Stimulated activated CD4-positive, alpha-beta T cell treated with anti-CD3 and anti-CD28 coated beads, Interleukin-1b, Interleukin-23, amount 100 ng/mL, for 24 hours (primary cell): Measurements from ENCODE around the gene CRYBB1.

Experiments
- DNase-seq, 4 experiments: peaks; one replicate each; pipeline ENCODE4 v3.0.0-alpha.2; 2020; ENCODE audit warnings: low read depth in 4 of 4, low spot score in 1 of 4

CRYBB1 gene

GRCh38 chr22:26579331-26579886, 38.4 kb downstream of the CRYBB1 start:
- peak in 1 of 4 experiments; percentile 25 for DNase-seq

DNA sequence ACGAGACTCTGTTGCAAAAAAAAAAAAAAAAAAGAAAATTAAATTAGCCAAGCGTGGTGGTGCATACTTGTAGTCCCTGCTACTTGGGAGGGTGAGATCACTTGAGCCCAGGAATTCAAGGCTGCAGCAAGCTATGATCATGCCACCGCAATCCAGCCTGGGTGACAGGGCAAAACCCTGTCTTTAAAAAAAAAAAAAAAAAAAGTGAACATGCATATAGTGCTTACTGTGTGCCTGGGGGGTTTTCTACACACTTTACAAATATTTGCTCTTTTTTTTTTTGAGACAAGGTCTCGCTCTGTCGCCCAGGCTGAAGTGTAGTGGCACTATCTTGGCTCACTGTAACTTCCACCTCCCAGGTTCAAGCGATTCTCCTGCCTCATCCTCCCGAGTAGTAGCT, 40.7 kb downstream of the CRYBB1 start:
- DNase-seq = no peak

DNA sequence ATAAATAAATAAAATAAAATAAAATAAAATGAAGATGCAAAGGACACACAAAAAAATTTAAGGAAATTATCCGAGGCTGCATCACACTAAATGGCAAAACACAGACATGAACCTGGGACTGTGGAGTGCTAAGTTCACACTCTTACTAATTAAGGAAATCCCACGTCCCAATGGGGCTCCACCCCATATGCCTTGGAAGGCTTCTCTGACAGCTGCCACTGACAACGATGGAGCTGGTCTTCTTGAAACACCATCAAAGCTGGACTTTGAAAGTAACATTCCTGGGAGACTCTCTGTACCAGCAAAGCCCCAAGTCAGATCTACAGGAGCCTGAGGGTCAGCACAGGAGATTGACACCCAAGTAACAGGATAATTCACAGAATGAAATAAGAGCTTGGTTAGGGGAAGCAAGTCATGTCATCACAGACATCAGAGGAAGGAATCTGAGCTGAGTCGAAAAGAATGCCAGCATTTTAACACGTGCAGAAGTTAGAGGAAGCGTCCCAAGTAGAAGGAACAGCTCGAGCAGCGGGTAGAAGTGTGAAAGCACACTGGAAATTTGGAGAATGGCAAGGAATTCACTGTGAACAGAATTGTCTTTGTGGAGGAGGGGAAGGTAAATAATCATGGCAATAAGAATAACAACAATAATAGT, 41.7 kb downstream of the CRYBB1 start:
- DNase-seq = no peak

GRCh38 chr22:26574001-26574723, 43.7 kb downstream of the CRYBB1 start:
- no peak for DNase-seq

- no peak for DNase-seq
Observed at GRCh38 chr22:26573026-26573662, 44.7 kb downstream of the CRYBB1 start.

DNA sequence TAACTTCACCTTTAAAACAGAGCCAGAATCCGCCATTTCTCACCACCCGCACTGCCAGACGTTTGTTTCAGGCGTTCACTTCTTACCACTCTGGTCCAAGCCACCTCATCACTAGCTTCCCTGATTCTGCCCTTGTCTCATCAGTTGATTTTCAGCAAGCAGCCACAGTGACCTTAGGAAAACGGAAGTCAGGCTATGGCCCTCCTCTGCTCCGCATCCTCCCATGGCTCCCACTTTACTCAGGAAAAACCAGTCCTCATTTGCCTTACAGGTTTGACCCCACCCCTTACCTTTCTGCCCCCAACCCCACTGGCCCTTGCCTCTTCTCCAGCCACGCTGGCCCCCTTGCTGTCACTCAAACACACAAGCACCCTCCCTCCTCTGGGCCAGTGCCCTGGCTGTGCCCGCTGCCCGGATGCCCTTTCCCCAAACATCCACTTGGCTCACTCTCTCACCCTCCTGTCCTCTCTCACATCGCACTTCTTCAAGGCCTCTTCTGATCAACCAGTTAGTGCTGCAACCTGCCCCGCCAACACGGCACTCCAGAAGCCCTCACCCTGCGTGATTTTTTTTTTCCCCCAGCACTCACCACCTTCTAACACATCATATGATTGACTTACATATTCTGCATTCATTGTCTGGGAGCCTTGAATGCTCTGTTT, 46.8 kb downstream of the CRYBB1 start:
- no peak for DNase-seq

DNA sequence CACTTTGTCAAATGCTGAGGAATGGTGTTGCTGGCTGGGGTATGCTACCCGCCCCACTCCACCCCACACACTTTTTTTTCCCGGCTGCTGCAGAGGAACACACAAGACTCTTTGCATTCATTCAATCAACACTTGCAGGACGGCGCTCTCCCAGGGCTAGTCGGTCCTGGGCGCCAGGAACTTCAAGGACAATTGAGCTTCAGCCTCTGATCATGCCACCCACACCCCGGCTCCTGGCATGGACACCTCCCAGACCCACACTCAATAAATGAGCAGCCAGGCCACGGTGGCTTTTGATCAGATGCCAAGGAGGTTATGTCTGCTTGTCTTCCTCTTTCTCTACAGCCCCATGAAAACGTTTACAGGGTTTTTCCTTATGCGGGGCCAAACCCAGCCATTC, 47.7 kb downstream of the CRYBB1 start:
- DNase-seq = no peak

DNA sequence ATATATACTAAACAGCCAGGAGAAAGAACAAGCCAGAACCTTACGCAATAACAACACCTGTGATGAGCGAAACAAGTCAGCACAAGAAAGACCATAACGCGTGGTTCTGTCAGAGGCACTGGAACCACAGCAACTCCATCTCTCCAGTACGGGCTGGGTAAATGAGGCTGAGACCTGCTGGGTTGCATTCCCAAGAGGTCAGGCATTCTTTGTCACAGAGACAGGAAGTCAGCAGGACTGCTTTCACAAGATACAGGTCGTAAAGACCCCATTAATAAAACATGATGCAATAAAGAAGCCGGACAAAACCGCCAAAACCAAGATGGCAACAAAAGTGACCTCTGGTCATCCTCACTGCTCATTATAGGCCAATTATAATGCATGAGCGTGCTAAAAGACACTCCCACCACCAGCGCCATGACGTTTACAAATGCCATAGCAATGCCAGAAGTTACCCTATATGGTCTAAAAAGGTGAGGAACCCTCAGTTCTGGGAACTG, 49.6 kb downstream of the CRYBB1 start:
- no peak for DNase-seq

DNA sequence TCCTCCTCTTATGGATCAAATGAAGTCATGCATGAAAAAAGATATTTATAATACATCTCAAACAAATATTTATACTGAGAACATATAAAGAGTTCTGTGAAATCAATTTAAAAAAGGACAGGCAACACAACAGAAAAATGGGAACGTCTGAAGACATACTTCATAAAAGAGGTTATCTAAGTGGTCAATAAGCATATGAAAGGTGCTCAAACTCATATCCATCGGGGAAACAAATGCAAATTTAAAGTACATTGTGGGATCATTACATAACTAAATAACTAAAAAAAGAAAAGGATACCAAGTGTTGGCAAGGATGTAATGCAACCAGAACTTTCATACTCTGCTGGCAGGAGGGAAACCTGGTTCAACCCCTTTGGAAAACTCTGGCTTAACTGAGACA, 50.2 kb downstream of the CRYBB1 start:
- no peak for DNase-seq

DNA sequence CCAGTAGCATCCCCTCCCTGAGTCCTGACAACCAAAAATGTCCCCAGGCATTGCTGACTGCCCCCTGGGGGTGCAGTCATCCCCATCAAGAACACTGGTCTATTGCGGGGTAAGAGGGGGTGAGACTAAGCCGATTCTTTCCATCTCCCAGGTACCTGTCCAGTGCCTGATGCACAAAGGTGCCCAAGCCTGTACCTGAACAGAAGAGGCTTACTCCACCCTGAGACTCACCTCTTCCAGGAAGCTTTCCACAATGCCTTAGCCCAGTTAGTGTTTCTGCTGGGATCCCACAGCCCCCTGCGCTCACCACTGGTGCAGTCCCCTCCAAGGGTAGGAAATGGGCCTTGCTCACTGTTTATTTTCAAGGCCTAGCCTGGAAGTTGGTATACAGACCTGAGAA, 50.8 kb downstream of the CRYBB1 start:
- no peak for DNase-seq

- no peak for DNase-seq
Observed at GRCh38 chr22:26565889-26566288, 51.9 kb downstream of the CRYBB1 start.

DNA sequence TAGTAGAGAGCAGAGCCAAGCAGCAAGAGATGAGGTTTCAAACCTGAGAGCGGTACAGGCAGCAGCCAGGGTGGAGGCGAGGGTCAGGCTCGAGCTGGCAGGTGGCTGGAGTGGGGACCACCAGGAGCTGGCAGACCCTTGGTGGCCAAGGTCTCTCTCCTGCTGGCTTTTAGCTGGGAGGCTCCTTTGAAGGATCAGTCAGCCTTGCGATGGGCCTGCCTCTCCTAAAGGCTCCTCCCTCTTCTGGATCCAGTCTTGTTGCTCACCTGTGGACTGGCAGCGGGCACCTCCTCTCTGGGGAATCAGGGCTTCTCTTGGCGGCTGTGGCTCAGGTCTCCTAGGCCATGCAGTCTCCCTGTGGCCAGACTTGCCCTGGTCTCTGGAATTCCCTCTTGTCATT, 52.6 kb downstream of the CRYBB1 start:
- DNase-seq = no peak

DNA sequence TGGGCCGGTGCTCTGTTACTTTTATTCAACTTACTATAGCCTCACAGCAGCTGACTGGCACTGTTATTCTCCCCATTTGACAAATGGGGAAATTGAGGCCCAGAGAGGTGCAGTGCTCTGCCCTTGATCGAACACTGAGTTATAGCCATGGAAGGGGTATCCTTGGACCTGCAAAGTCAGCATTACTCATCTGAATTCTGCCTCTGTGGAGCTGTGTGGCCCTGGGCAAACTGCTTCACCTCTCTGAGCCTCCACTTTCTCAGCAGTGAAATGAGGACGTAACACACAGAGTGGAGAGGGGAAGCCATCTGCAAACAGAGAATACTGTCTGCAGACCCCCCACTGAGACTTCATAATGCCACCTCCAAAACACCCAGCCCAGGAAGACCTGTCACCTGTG, 53.2 kb downstream of the CRYBB1 start:
- no peak for DNase-seq

GRCh38 chr22:26564181-26564580, 53.6 kb downstream of the CRYBB1 start:
- DNase-seq = no peak

- DNase-seq = no peak
Observed at GRCh38 chr22:26563022-26563421, 54.8 kb downstream of the CRYBB1 start.

GRCh38 chr22:26561756-26562417, 55.9 kb downstream of the CRYBB1 start:
- DNase-seq = no peak

DNA sequence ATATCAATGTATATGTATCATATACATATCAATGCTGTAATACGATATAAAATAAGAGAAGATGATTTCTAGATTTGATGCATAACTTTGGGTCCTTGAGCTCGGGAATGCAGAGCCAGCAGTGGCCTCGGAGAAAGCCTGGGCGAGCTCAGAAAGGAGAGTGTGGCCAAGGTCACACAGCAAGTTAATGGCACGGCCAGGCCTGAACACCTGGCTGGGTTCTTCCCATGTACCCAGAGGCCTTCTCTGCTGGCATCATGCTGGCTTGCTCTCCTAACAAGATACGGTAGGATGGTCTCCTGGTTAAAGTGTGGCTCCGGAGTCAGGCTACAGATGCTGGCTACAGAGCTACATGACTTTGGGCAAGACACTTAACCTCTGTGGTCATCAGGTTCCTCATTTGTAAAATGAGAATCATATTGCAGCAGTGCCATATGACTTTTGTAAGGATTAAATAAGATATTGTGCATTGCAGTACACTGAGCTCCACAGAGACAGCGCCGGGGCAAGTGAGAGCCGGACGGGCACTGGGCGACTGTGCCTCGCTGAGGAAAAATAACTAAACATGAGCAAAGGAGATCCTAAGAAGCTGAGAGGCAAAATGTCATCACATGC, 57.8 kb downstream of the CRYBB1 start:
- DNase-seq = no peak

DNA sequence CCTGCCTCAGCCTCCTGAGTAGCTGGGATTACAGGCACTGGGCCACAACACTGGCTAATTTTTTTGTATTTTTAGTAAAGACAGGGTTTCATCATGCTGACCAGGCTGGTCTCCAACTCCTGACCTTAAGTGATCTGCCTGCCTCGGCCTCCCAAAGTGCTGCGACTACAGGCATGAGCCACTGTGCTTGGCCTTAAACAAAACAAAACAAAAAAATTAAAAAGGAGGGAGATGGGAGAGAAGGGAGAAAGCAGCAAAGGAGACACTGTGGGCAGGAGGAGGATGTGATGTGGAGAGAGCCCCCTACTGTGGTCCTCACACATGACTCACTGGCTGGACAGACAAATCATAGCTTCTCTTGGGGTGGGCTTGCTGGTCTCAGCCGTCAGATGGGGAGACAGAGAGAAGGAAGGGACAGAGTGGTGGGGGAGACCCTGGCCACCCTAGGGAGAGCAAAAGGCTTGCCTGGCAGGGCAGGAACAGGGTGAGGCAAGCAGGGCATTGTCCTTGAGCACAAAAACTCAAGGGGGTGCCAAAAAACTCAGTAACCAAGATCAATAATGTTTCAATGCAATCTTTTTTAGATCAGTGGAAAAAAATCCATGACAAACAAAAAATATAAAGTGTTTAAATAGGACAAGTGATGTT, 59.5 kb downstream of the CRYBB1 start:
- DNase-seq = no peak

GRCh38 chr22:26556904-26557303, 60.9 kb downstream of the CRYBB1 start:
- DNase-seq = no peak

DNA sequence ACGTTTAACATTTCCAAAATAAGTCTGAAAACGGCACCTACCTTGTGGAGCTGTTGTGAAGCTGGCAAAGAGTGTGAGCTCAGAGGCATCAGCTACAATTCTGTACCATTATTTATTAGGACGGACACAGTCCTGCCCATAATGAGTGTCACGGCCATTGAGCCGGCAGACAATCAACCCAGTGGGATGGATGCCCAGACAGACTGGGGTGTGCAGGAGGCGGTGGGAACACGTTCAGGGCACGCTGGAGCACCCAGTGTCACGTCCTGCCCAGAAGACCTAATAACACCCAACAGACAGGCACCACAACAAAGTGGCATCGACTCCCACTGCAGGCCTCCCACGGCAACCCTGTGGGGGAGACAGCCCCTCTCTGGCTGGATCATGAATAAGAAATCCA, 62.3 kb downstream of the CRYBB1 start:
- DNase-seq = no peak
